ENCODE measurements around the gene CD72. TPM values are rescaled to one million over a fixed set of nuclear protein-coding genes. Genes with fewer than 3 reads are reported as not detected.

CD72 gene
- total RNA-seq, 1 experiment from 2014 or later = 0.15 TPM

- Histone ChIP-seq H3K27me3 (ENCODE audit: low read length) (no peaks in the 10 kb centered on the region), H3K27ac (ENCODE audit: low read length) (peak overlapping the region; percentile 98), H3K4me3 (ENCODE audit: low read length) (peak overlapping the region; percentile 96), H3K9me3 (ENCODE audit: low read length) (no peaks in the 10 kb centered on the region), H3K9me2 (replicated peaks; ENCODE audit: low read length) (no peaks in the 10 kb centered on the region), H3K4me2 (ENCODE audit: low read length) (peak overlapping the region; percentile 98), H2AFZ (ENCODE audit: low read length) (no peak overlapping the region), H3K79me2 (ENCODE audit: low read length) (peaks cover 33% of the 10 kb centered on the region), H4K20me1 (ENCODE audit: low read length) (no peaks in the 10 kb centered on the region), H3F3A (ENCODE audit: low read length, unreplicated experiment) (peaks cover 7% of the 10 kb centered on the region), H3K4me1 (ENCODE audit: insufficient read depth, low read length) (peaks cover 37% of the 10 kb centered on the region), H3K36me3 (ENCODE audit: low read depth, low read length) (peaks cover 20% of the 10 kb centered on the region), H3K9ac (ENCODE audit: low read length) (peak overlapping the region; percentile 97)
- ChIA-PET CTCF (no interaction called here), POLR2A (ENCODE audit: unreplicated experiment) (no interaction called here)
- peak; percentile 28 for ATAC-seq
- intact Hi-C loops (cut with micrococcal nuclease) = loop anchor here (2.0 to 10.0 kb wide), 3 partner anchors 38 to 135 kb away; partner anchors contain the start of gene NPR2
- TF ChIP-seq, protein P1, sequence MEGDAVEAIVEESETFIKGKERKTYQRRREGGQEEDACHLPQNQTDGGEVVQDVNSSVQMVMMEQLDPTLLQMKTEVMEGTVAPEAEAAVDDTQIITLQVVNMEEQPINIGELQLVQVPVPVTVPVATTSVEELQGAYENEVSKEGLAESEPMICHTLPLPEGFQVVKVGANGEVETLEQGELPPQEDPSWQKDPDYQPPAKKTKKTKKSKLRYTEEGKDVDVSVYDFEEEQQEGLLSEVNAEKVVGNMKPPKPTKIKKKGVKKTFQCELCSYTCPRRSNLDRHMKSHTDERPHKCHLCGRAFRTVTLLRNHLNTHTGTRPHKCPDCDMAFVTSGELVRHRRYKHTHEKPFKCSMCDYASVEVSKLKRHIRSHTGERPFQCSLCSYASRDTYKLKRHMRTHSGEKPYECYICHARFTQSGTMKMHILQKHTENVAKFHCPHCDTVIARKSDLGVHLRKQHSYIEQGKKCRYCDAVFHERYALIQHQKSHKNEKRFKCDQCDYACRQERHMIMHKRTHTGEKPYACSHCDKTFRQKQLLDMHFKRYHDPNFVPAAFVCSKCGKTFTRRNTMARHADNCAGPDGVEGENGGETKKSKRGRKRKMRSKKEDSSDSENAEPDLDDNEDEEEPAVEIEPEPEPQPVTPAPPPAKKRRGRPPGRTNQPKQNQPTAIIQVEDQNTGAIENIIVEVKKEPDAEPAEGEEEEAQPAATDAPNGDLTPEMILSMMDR (conservative IDR thresholded peaks at IDR 0.05; ENCODE audit: low read depth, low read length) = no peak
- no peak for TF ChIP-seq EZH2 (IDR thresholded peaks at IDR 0.05; ENCODE audit: low read length, unreplicated experiment)
- no peak for TF ChIP-seq EZH2phosphoT487 (IDR thresholded peaks at IDR 0.05; ENCODE audit: borderline replicate concordance, low read length)
- BruUV-seq (replicated peaks) = no TSS peak
- peak; percentile 84 for DNase-seq
These were observed 41.1 kb upstream of the CD72 start for GRCh38 chr9:35659340-35659739.

- Histone ChIP-seq H3K4me3 (ENCODE audit: low read length) (peak overlapping the region; percentile 96), H3K9me2 (replicated peaks; ENCODE audit: low read length) (no peaks in the 10 kb centered on the region), H3K36me3 (ENCODE audit: low read depth, low read length) (peaks cover 20% of the 10 kb centered on the region), H3F3A (ENCODE audit: low read length, unreplicated experiment) (peaks cover 7% of the 10 kb centered on the region), H3K79me2 (ENCODE audit: low read length) (peaks cover 29% of the 10 kb centered on the region), H3K9me3 (ENCODE audit: low read length) (no peaks in the 10 kb centered on the region), H3K27me3 (ENCODE audit: low read length) (no peaks in the 10 kb centered on the region), H2AFZ (ENCODE audit: low read length) (no peak overlapping the region), H3K4me2 (ENCODE audit: low read length) (peak overlapping the region; percentile 98), H3K9ac (ENCODE audit: low read length) (peak overlapping the region; percentile 97), H4K20me1 (ENCODE audit: low read length) (no peaks in the 10 kb centered on the region), H3K27ac (ENCODE audit: low read length) (peak overlapping the region; percentile 98), H3K4me1 (ENCODE audit: insufficient read depth, low read length) (peaks cover 32% of the 10 kb centered on the region)
- intact Hi-C loops (cut with micrococcal nuclease) = loop anchor here (2.0 to 10.0 kb wide), 3 partner anchors 38 to 136 kb away; partner anchors contain the start of gene NPR2
- CTCF ChIA-PET = no interaction called here
- BruUV-seq (replicated peaks) = TSS peak; percentile 55
- ATAC-seq (peak; percentile 21), DNase-seq (peak; percentile 62)
- TF ChIP-seq EZH2phosphoT487 (IDR thresholded peaks at IDR 0.05; ENCODE audit: borderline replicate concordance, low read length) (no peak), EZH2 (IDR thresholded peaks at IDR 0.05; ENCODE audit: low read length, unreplicated experiment) (no peak)
- TF ChIP-seq, protein P1 (conservative IDR thresholded peaks at IDR 0.05; ENCODE audit: low read depth, low read length) = no peak
- POLR2A ChIA-PET (ENCODE audit: unreplicated experiment) = interaction anchor here (0.6 kb wide), 1 partner anchor 244 kb away, joined by 3 read pairs; no protein-coding TSS in a partner anchor
These were observed 40.7 kb upstream of the CD72 start for GRCh38 chr9:35658968-35659220.

Measured in PC-3 (cell line).